GM19193 (cell line): ENCODE measurements around the gene AFMID.

Source experiments
- POLR2A ChIP-seq: IDR thresholded peaks from 4 replicates; pipeline ENCODE4 v1.6.1; 2011; ENCODE audit not compliant: insufficient read depth, insufficient read length; ENCODE audit errors: extremely low read depth

The AFMID gene

DNA sequence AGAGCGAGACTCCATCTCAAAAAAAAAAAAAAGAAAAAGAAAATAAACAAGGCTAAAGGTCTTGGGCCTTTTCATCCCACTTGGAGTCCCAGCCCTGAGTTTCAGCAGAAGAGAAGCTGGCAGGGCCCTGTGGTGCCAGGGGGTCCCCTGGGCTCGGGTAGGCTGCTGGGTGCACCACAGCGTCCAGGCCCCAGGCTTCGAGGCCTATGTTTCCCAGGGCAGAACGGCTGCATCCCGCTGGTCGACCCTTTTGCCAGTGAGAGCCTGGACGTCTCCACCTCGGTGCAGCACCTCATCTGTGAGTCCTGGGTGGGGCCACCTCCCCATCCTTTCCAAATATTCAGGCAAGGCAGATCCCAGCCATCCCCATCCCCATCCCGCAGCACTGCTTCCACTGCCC is 46.5 kb downstream of the AFMID start:
- no peak for TF ChIP-seq POLR2A

DNA sequence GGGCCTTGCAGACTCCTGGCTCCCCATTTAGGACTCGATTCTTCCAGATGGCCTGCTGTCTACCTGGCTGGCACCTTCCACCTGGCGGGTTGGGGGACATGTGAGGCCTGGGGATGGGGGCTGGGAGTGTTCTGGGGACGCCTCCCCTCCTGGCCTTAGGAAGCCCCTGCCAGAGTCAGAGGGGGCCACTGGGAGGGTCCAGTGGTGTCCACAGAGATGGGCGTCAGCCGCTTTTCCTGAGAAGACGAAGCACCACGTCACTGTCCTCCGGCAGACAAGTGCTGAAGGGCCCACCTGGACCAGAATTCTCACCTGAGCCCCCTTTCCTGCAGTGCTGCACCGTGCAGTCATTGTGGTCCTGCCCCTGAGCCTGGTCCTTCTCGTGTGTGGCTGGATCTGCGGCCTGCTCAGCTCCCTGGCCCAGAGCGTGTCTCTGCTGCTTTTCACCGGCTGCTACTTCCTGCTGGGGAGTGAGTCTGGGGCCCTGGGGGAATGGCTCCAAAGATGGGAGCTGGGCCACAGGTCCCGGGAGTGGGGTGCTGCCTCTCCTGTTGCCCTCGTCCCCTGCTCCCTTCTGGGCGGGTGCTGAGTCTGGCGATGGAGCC is 47.2 kb downstream of the AFMID start:
- TF ChIP-seq POLR2A, result no peak

DNA sequence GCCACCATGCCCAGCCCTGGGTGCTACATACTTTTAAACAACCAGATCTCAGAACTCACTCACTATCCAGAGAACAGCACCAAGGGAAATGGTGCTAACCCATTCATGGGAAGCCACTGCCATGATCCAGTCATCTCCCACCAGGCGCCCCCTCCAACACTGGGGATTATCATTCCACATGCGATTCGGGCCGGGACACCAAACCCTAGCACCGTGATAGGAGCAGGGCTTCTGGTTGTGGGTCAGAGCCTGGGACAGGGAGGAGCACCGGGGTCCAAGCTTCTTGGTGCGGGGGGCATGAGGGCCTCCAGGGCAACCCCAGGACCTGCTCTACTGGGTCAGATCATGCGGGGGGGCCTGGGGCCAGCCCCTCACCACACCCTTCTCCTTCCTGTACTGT is 48.7 kb downstream of the AFMID start:
- no peak for TF ChIP-seq POLR2A

DNA sequence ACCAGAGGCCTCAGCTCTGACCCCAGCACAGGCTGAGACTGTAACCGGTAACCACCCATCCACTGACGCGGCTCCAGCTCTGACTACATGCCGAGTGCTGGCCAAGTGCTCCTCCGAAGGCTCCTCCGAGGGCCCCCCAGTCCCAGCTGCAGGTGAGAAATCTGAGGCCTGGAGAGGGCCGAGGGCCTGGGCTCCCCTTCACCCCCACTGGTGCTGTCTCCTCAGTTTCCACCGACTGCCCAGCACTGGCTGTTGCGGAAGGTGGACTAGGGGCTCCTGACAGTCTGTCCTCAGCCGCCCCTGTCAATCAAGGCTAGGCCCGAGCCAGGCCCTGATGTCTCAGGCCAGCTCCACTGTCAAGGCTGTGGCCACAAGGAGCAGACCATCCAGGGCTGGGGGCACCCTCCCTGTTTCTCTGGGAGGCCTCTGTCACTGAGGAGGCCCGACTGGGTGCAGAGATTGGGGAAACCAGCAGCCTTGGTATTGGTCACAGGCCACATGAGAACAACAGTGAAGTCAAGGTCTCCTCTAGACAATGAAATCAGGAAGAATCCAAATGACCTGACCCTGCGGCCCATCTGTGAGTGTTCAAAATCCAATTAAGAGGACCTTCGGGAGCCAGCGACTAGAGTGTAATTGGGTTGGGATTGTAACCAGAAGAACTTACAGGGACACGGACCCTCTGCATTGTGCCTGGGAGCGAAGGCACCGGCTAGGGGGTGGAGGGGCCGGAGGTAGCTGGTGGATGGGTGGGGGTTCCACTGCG is 49.4 kb downstream of the AFMID start:
- TF ChIP-seq POLR2A, result no peak

DNA sequence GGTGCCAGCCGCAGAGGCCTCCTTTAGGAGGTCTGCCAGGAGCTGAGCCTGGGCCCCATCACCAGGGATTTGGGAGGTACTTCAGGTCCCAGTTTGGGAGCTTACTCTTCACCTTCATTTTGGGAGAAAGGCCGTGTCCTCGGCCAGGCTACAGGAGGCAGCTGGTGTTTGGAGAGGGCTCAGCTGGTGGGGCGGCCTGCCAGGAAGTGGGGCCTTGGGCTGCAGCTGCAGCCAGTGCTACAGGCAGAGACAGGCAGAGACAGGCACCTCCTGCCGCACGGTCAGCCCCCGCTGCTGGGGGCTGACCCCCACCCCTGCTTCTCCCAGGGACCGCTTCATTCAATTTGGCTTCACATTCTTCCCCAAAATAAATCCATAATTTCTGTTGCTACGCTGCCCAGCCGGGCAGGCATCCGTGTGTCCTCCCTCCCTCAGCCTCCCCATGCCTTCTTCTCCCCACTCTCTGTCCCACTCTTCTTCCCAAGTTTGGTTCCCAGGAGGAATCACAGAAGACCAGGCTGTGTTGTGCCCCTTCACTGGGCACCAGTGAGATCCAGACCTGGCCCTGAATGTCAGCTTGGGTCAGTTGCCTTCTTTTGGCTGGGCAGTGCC is 50.3 kb downstream of the AFMID start:
- TF ChIP-seq POLR2A, result no peak

DNA sequence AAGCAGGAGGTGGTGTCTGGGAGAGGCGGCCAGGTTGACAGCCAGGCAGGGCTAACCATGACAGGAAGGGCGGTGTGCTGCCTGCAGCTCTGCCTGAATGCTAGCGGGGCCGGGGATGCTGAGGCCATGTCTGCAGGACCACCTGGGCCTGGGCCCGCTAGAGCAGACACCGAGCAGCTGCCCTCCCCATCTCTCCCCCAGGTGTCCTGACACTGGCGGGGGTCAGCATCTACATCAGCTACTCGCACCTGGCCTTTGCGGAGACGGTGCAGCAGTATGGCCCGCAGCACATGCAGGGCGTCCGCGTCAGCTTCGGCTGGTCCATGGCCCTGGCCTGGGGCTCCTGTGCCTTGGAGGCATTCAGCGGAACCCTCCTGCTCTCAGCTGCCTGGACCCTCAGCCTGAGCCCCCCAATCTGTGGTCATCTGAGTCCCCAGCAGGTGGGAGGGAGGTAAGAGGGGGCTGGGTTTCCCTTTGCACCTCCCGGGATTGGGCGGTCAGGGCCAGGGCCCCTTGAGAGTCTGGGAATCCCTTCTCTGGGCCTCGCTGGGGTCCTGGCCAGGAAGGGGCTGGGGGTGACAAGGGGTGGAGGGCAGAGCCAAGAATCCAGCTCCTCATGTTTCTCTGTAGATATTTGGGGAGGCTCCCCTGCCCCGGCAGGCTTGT is 51.8 kb downstream of the AFMID start:
- no peak for TF ChIP-seq POLR2A

DNA sequence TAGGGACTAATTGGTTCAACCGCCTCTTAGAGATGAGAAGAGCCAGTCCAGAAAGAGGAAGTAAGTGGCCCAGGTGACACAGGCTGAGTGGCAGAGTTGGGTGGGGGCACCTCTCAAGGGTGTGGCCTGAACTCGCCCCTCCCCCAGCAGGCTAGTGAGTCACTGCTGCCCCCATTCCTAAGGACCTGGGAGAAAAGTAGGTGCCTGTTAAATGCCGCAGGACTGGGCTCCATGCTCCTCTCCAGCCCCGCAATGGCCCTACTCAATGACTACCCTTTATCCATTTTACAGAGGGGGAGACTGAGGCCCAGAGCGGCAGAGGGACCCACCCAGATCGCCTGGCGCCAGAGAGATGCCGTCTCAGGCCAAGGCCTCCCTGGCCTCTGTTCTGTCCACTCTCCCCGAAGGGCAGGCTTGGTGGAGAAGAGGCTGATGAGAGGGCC is 52.3 kb downstream of the AFMID start:
- no peak for TF ChIP-seq POLR2A

DNA sequence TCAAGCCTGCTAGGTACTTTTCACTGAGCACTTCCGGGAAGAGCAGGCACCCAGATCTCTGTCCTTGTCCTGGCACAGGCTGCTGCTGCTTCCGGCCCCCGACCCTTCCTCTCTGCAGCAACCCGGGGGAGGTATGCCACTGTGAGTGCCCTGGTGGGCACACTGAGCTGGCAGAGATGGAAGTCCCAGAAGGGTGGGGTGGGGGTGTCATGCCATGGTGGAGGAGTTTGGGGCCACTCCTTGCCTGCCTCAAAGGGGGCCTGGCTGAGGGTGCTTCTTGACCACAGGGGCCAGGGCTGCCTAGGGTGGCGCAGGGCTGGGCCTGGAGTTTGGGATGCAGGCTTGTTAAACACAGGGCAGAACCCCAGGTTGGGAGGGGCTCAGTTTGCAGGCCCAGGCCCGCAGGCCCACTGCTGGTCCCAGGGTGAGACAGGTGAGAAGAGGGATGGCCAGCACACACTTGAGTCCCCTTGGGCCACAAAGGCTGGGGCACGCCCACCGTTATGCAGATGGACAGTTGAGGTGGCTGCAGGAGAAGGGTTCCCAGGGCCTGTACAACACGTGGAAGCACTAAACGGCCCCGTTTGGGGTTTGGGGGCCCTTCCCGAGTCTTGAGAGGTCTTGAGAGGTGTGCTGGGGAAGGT is 53.0 kb downstream of the AFMID start:
- no peak for TF ChIP-seq POLR2A

DNA sequence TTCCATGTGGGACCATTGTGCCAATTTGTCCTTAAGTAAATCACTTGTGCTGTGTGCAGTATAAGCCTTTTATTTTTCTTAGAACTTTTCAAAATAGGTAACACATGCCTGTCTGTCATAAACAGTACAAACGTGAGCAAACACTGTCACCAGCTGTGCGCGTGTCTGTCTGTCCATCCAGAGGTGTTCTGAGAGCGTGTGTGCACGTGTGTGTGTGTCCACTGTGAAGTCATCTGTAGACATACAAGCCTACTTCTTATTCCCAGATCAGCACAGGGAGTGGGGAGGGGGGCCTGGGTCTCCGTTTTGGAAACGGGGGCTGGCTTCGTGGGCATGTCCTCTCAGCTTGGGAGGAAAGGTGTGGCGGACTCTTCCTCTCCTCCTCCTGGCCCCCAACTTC is 53.7 kb downstream of the AFMID start:
- TF ChIP-seq POLR2A, result no peak

DNA sequence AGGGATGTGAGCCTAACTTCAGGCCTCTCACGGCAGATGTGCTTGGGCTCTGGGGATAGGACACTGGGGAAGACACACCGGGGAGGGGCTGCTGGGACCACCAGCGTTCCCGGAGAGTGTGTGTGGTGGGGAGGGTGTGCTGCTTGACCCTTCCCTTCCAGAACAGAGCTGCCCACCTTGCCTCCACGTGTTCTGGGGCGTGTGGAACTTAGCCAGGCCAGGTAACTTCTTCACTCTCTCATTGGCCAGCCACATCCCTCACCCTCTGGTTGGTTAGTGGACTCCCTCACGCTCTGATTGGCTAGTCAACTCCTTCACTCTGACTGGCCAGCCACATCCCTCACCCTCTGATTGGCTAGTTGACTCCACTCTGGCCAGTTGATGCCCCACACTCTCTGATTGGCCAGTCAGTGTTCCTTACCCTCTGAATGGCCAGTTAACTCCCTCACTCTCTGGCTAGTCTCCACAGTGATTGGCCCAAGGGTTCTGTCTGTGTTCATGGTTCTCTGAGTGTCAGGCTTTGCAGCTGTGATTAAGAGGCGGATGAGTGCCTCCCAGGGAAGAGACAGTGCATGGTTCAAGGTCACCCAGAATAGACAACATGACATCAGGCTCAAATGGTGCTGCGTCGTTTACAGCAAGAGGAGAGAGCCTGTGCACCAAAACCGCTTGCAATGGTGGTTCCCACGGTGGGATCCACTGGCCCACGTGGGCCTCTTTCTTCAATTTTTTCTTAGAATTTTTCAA is 54.3 kb downstream of the AFMID start:
- TF ChIP-seq POLR2A, result no peak

DNA sequence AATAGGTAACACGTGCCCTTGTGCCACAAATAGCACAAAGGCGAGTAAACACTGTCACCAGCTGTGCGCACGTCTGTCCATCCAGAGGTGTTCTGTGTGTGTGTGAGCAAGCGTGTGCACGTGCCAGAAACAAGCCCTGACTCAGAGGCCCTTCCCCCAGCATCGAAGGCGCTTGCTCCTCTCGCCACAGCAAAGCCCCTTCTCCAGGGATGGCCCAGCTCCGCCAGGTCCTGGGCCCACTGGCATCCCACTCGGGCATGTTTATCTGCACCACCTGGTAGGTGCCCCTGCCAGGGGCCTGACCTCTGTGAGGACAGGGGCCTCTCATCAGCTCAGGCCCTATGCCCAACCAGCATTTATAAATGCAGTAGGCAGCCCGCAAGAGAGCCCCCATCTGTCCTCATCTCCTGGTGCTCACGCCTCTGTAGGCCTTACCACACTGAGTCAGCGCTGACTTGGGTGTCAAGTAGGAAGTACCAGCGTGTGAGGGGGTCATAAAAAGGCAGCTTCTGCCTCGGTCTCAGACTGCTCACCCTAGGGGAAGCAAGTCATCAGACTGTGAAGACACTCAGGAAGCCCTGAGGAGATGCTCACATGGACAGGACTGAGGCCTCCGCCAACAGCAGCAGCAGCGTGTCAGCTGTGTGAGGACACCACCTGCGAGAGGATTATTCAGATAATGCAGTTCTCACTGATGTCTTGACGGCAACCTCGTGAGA is 55.0 kb downstream of the AFMID start:
- TF ChIP-seq POLR2A, result no peak

DNA sequence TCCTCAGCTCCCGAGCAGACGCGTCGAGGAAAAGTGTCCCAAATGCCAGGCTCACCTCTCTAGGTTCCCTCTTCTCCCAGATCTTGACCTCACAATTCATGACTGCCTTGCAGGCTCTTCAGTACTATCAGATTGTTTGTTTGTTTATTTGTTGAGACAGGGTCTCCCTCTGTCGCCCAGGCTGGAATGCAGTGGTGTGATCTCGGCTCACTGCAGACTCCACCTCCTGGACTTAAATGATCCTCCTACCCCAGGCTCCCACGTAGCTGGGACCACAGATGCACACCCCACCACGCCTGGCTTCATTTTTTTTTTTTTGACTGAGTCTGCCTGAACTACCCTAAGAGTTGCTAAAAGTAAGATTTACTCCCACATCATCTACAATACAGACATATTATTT is 60.1 kb downstream of the AFMID start:
- TF ChIP-seq POLR2A, result no peak

DNA sequence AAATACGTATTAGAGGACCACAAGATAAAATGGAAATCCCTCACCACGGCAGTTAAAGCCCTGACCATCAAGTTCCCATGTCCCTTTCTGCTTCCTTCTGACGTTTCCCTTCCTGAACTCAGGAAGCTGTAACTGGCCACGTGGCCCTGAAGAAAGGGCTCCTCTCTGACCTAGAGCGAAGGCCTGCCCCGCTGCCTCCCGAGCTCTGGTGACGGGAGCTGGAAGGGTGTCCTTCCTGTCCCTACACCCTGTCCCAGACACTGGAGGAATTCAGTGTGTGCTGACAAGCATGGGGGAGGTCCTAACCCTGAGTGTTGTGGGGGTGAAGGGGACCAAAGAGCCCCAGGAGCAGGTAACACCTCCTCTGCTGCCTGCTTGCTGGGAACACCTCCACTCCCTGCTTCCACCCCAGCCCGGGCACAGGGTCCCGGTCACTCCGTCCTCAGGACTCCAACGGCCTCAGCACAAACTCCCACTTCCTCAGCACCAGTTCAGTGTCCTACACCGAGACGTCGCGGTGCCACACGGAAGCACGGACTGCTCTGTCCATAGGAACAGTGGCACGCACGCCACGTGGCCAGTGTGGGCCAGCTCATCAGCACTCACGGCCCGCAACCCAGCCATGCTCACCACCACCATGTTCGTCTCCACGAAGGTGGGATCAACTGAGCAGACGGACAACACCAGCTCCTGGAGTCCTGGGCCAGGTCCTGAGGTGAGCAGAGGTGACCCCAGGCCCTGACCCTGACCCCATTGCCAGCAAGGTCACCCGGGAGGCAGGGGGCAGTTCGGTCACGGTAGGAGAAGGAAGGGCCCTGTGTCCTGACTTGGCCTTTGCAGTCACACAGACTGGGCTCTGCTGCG is 61.1 kb downstream of the AFMID start:
- TF ChIP-seq POLR2A, result no peak
